PC-3 (cell line): ENCODE results near the gene ZNF487. TPM values are rescaled to one million over a fixed set of nuclear protein-coding genes. Genes with fewer than 3 reads are reported as not detected.

Source experiments
- ATAC-seq: fragments of 200-7000 bp; cut with Tn5 transposase; 2 replicates; pipeline ENCODE4 v1.9.1; 2020; ENCODE audit warnings: mild to moderate bottlenecking, moderate library complexity
- BruUV-seq: library from RNA; stranded (reverse); fragments of 400-500 nt; replicated peaks from 2 replicates; lab custom pipeline; 2021; lab: Mats Ljungman, UMichigan
- CTCF ChIA-PET: fragments of 300-600 bp; sonication (Branson Sonifier 250); formaldehyde crosslinking; loops from one replicate; lab custom pipeline; 2022; ENCODE audit warnings: antibody characterized with exemption; lab: Charles Lee
- POLR2A ChIA-PET: fragments of 300-600 bp; sonication (Branson Sonifier 250); formaldehyde crosslinking; loops from one replicate; lab custom pipeline; 2022; ENCODE audit warnings: antibody characterized with exemption; ENCODE audit not compliant: unreplicated experiment; lab: Charles Lee
- DNase-seq: peaks from one replicate; pipeline ENCODE4 v3.0.0-alpha.2; 2015
- H2AFZ ChIP-seq: fragments of 300-600 bp; sonication (generic); 2 replicates; pipeline ENCODE4 v1.6.0; 2016; ENCODE audit warnings: antibody characterized with exemption, low read length
- H3F3A ChIP-seq: fragments of 300-600 bp; sonication (generic); one replicate; pipeline ENCODE4 v1.6.0; 2017; ENCODE audit warnings: antibody characterized with exemption, low read length, control low read depth, mild to moderate bottlenecking; ENCODE audit not compliant: unreplicated experiment
- H3K27ac ChIP-seq: fragments of 300-600 bp; sonication (generic); 2 replicates; pipeline ENCODE4 v1.5.1; 2016; ENCODE audit warnings: mild to moderate bottlenecking, low read length
- H3K27me3 ChIP-seq: fragments of 300-600 bp; sonication (generic); 2 replicates; pipeline ENCODE4 v1.6.1; 2016; ENCODE audit warnings: low read length, mixed read lengths
- H3K36me3 ChIP-seq: fragments of 300-600 bp; sonication (generic); 2 replicates; pipeline ENCODE4 v1.6.1; 2016; ENCODE audit warnings: low read depth, mixed run types, low read length, mixed read lengths
- H3K4me1 ChIP-seq: fragments of 300-600 bp; sonication (generic); 2 replicates; pipeline ENCODE4 v1.5.1; 2016; ENCODE audit warnings: low read length; ENCODE audit not compliant: insufficient read depth
- H3K4me2 ChIP-seq: fragments of 300-600 bp; sonication (generic); 2 replicates; pipeline ENCODE4 v1.6.0; 2016; ENCODE audit warnings: low read length
- H3K4me3 ChIP-seq: fragments of 300-600 bp; sonication (generic); 2 replicates; pipeline ENCODE4 v1.5.1; 2016; ENCODE audit warnings: mild to moderate bottlenecking, low read length, mixed read lengths
- H3K79me2 ChIP-seq: fragments of 300-600 bp; sonication (generic); 2 replicates; pipeline ENCODE4 v1.6.1; 2017; ENCODE audit warnings: low read length, mixed read lengths
- H3K9ac ChIP-seq: fragments of 300-600 bp; sonication (generic); 2 replicates; pipeline ENCODE4 v1.6.0; 2016; ENCODE audit warnings: mild to moderate bottlenecking, low read length
- H3K9me2 ChIP-seq: fragments of 300-600 bp; sonication (generic); replicated peaks from 2 replicates; pipeline ENCODE4 v1.6.1; 2016; ENCODE audit warnings: mixed run types, low read length, mixed read lengths
- H3K9me3 ChIP-seq: fragments of 300-600 bp; sonication (generic); 2 replicates; pipeline ENCODE4 v1.6.1; 2016; ENCODE audit warnings: low read length, mixed read lengths
- H4K20me1 ChIP-seq: fragments of 300-600 bp; sonication (generic); 2 replicates; pipeline ENCODE4 v1.6.1; 2016; ENCODE audit warnings: low read length, mixed read lengths
- EZH2 ChIP-seq: fragments of 300-600 bp; sonication (generic); IDR thresholded peaks from one replicate; pipeline ENCODE4 v1.6.1; 2017; ENCODE audit warnings: antibody characterized with exemption, mild to moderate bottlenecking, low read length; ENCODE audit not compliant: unreplicated experiment
- EZH2phosphoT487 ChIP-seq: fragments of 300-600 bp; sonication (generic); IDR thresholded peaks from 2 replicates; pipeline ENCODE4 v1.6.1; 2018; ENCODE audit warnings: mild to moderate bottlenecking, antibody characterized with exemption, low read length, borderline replicate concordance
- intact Hi-C: fragments of 100-400 bp; cut with micrococcal nuclease; formaldehyde crosslinking; loops from 2 replicates; pipeline ENCODE4 v1.9.0; 2023
- total RNA-seq: library from RNA; depleted of rRNA; stranded (reverse); fragments of >200 nt; gene quantifications from 2 replicates; pipeline ENCODE4 v1.2.3, GENCODE V29; 2014
- TF ChIP-seq, protein P1 (sequence below): fragments of 300-600 bp; sonication (generic); conservative IDR thresholded peaks from 2 replicates; pipeline ENCODE4 v1.5.1; 2017; ENCODE audit warnings: antibody characterized with exemption, low read depth, mild to moderate bottlenecking, low read length

Gene ZNF487
- total RNA-seq, 1 experiment from 2014 or later, result 9.4 TPM

DNA sequence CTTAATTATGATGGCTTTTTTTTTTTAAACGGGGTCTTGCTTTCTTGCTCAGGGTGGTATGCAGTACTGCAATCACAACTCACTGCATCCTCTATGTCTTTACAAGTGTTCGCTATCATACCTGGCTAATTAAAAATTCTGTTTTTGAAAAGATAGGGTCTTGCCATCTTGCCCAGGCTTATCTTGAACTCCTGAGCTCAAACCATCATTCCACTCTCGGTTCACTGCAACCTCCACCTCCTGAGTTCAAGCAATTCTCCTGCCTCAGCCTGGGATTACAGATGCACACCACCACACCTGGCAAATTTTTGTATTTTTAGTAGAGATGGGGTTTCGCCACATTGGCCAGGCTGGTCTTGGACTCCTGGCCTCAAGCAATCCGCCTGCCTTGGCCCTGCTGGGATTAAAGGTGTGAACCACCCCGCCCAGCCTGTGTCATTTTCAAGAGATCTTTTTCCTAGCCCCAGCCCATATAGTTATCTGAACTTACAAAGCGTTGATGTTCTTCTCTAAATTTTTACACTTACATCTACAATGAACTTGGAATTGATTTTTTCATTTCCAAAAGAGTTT, 33.9 kb upstream of the ZNF487 start:
- no peaks in the 10 kb centered on the region for H3K27me3 ChIP-seq
- CTCF ChIA-PET, result interaction anchor here (0.6 kb wide), 1 partner anchor 46 kb away, joined by 3 read pairs; no protein-coding TSS in a partner anchor

DNA sequence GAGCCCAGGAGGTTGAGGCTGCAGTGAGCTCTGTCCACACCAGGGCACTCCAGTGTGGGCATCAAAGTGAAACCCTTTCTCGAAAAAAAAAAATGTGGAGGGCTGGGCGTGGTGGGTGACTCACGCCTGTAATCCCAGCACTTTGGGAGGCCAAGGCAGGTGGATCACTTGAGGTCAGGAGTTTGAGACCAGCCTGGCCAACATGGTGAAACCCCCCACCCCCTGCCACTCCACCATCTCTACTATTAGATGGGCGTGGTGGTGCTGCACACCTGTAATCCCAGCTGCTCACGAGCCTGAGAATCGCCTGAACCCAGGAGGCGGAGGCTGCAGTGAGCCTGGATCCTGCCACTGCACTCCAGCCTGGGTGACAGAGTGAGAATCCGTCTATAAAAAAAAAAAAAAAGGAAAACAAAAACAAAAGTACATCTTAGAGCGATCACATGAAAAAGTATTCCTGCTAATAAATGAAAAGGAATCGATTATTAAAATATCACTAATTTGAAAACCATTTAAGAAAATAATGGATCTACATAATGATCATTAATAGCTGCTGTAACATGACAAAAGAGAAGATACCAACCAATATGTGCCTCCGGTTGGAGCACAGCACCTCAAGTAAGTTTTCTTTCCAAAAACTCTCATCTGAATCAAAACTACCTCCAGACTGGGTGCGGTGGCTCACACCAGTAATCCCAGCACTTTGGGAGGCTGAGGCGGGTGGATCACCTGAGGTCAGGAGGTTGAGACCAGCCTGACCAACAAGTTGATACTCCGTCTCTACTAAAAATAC, 32.8 kb upstream of the ZNF487 start:
- no peaks in the 10 kb centered on the region for H3K9me3 ChIP-seq
- peaks cover 54% of the 10 kb centered on the region for H3K4me1 ChIP-seq
- ChIA-PET CTCF (interaction anchor here (0.6 kb wide), 1 partner anchor 45 kb away, joined by 3 read pairs; no protein-coding TSS in a partner anchor), POLR2A (no interaction called here)
- peaks cover 99% of the 10 kb centered on the region for H3K79me2 ChIP-seq
- H3K36me3 ChIP-seq, result peaks cover 27% of the 10 kb centered on the region
- H3K9me2 ChIP-seq, result no peaks in the 10 kb centered on the region
- TF ChIP-seq, protein P1, sequence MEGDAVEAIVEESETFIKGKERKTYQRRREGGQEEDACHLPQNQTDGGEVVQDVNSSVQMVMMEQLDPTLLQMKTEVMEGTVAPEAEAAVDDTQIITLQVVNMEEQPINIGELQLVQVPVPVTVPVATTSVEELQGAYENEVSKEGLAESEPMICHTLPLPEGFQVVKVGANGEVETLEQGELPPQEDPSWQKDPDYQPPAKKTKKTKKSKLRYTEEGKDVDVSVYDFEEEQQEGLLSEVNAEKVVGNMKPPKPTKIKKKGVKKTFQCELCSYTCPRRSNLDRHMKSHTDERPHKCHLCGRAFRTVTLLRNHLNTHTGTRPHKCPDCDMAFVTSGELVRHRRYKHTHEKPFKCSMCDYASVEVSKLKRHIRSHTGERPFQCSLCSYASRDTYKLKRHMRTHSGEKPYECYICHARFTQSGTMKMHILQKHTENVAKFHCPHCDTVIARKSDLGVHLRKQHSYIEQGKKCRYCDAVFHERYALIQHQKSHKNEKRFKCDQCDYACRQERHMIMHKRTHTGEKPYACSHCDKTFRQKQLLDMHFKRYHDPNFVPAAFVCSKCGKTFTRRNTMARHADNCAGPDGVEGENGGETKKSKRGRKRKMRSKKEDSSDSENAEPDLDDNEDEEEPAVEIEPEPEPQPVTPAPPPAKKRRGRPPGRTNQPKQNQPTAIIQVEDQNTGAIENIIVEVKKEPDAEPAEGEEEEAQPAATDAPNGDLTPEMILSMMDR, result no peak
- TF ChIP-seq EZH2phosphoT487 (no peak), EZH2 (no peak)
- H3K4me2 ChIP-seq, result peak overlapping the region; percentile 99
- H4K20me1 ChIP-seq, result peaks cover 75% of the 10 kb centered on the region
- ATAC-seq, result peak; percentile 8; the same call in 1 of the 2 replicates
- BruUV-seq, result no TSS peak
- peak overlapping the region; percentile 100; the same call in 1 of the 2 replicates for H3K9ac ChIP-seq
- peak; percentile 46 for DNase-seq
- peak overlapping the region; percentile 5; the same call in 1 of the 2 replicates for H3K27ac ChIP-seq
- no peaks in the 10 kb centered on the region for H3K27me3 ChIP-seq
- peaks cover 3% of the 10 kb centered on the region for H3F3A ChIP-seq
- peak overlapping the region; percentile 98 for H3K4me3 ChIP-seq
- intact Hi-C loops, result no loop called here
- H2AFZ ChIP-seq, result no peak overlapping the region

More for the DNA sequence above, 33.9 kb upstream of the ZNF487 start:
- BruUV-seq, result no TSS peak
- TF ChIP-seq, protein P1, result no peak
- TF ChIP-seq EZH2, result no peak
- no peak for TF ChIP-seq EZH2phosphoT487
- no peak overlapping the region for H3K9ac ChIP-seq
- peaks cover 66% of the 10 kb centered on the region for H3K4me1 ChIP-seq
- DNase-seq (no peak), ATAC-seq (no peak)
- peak overlapping the region; percentile 99 for H3K4me2 ChIP-seq
- POLR2A ChIA-PET, result no interaction called here
- H4K20me1 ChIP-seq, result peaks cover 84% of the 10 kb centered on the region
- H3K9me2 ChIP-seq, result no peaks in the 10 kb centered on the region
- peaks cover 32% of the 10 kb centered on the region for H3K36me3 ChIP-seq
- no peaks in the 10 kb centered on the region for H3K9me3 ChIP-seq
- no peak overlapping the region for H2AFZ ChIP-seq
- H3F3A ChIP-seq, result peaks cover 3% of the 10 kb centered on the region
- intact Hi-C loops, result no loop called here
- peaks cover 100% of the 10 kb centered on the region for H3K79me2 ChIP-seq
- 0 out of 2 replicates have a peak overlapping the region, but pooled peaks have one; percentile 98 for H3K4me3 ChIP-seq
- no peak overlapping the region for H3K27ac ChIP-seq
